Ecto neural progenitor cell (in vitro differentiated cells): ENCODE data around the gene STT3B.

ENCODE experiments used
- DNase-seq: peaks from one replicate; pipeline ENCODE4 v3.0.0-alpha.2; 2018; ENCODE audit warnings: low spot score

Gene STT3B

GRCh38 chr3:31521468-31521867 lies 11.3 kb upstream of the STT3B start:
- DNase-seq = no peak

GRCh38 chr3:31522152-31522551 lies 10.6 kb upstream of the STT3B start:
- no peak for DNase-seq

GRCh38 chr3:31523543-31523942 lies 9.2 kb upstream of the STT3B start:
- no peak for DNase-seq

- DNase-seq = no peak
These were observed 7.2 kb upstream of the STT3B start for GRCh38 chr3:31525532-31525931.

- DNase-seq = no peak
These were observed 3.3 kb upstream of the STT3B start for GRCh38 chr3:31529421-31529820.

GRCh38 chr3:31530039-31530959 lies 2.4 kb upstream of the STT3B start:
- no peak for DNase-seq

- no peak for DNase-seq
These were observed 1.8 kb upstream of the STT3B start for GRCh38 chr3:31530960-31531335.

GRCh38 chr3:31531452-31531991 lies 1.2 kb upstream of the STT3B start:
- DNase-seq = no peak

- DNase-seq = peak; percentile 99
These were observed 636 bp upstream of the STT3B start for GRCh38 chr3:31531992-31532586.

GRCh38 chr3:31533169-31534064 lies 692 bp downstream of the STT3B start:
- peak; percentile 73 for DNase-seq

- DNase-seq = no peak
These were observed 1.3 kb downstream of the STT3B start for GRCh38 chr3:31534065-31534425.

- no peak for DNase-seq
These were observed 3.8 kb downstream of the STT3B start for GRCh38 chr3:31536497-31536896.

- DNase-seq = no peak
These were observed 6.1 kb downstream of the STT3B start for GRCh38 chr3:31538801-31539200.

- DNase-seq = no peak
These were observed 6.5 kb downstream of the STT3B start for GRCh38 chr3:31539275-31539674.

- DNase-seq = no peak
These were observed 8.4 kb downstream of the STT3B start for GRCh38 chr3:31541089-31541488.

- no peak for DNase-seq
These were observed 9.5 kb downstream of the STT3B start for GRCh38 chr3:31542246-31542645.

GRCh38 chr3:31543375-31543774 lies 10.7 kb downstream of the STT3B start:
- no peak for DNase-seq

GRCh38 chr3:31544634-31545033 lies 11.9 kb downstream of the STT3B start:
- DNase-seq = no peak

- no peak for DNase-seq
These were observed 13.4 kb downstream of the STT3B start for GRCh38 chr3:31546162-31546561.

GRCh38 chr3:31546725-31547124 lies 14.0 kb downstream of the STT3B start:
- no peak for DNase-seq

GRCh38 chr3:31550452-31551251 lies 17.9 kb downstream of the STT3B start:
- no peak for DNase-seq

- no peak for DNase-seq
These were observed 18.9 kb downstream of the STT3B start for GRCh38 chr3:31551646-31552045.
